Ecto neural progenitor cell (in vitro differentiated cells): Measurements from ENCODE around the gene MED19.
"Not testable (repeated sequence)": the region's sequence is repeated elsewhere in the genome, so short reads cannot be mapped to it uniquely, and the experiment has no call there.

Source experiments
- DNase-seq: peaks from one replicate; pipeline ENCODE4 v3.0.0-alpha.2; 2018; ENCODE audit warnings: low spot score

The MED19 gene, protein sequence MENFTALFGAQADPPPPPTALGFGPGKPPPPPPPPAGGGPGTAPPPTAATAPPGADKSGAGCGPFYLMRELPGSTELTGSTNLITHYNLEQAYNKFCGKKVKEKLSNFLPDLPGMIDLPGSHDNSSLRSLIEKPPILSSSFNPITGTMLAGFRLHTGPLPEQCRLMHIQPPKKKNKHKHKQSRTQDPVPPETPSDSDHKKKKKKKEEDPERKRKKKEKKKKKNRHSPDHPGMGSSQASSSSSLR

DNA sequence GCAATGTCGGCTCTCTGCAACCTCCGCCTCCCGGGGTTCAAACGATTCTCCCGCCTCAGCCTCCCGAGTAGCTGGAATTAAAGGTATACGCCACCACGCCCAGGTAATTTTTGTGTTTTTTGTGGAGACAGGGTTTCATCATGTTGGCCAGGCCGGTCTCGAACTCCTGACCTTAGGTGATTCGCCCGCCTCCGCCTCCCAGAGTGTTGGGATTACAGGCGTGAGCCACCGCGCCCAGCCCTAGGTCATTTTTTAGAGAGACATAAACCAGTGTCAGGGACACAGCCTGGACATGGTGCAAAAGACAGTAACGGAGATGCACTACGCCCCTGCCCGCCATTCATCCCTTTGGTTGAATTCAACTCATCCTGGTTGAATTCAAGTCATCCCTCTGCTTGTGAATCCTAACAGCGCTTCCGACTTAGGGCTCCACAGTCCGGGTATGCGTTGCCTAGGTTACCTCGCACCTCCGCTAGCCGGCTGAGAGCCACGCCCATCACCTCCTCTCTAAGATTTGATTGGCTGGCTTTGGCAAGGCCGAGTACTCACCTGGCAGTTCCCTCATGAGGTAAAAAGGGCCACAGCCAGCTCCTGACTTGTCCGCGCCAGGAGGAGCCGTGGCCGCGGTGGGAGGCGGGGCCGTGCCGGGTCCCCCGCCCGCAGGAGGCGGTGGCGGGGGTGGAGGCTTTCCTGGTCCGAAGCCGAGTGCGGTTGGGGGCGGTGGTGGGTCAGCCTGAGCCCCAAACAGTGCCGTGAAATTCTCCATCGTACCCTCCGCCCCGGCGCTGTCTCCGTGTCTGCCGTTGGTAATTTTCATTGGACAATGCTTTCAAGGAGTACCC is at the start of gene MED19:
Gene MED19 (minus strand): TSS at position 802 of the 842 bp plus-strand sequence. CDS start 36 bp downstream, at position 766.
- DNase-seq = peak; percentile 94

GRCh38 chr11:57758174-57758573 is 46.2 kb upstream of the MED19 start:
- no peak for DNase-seq

DNA sequence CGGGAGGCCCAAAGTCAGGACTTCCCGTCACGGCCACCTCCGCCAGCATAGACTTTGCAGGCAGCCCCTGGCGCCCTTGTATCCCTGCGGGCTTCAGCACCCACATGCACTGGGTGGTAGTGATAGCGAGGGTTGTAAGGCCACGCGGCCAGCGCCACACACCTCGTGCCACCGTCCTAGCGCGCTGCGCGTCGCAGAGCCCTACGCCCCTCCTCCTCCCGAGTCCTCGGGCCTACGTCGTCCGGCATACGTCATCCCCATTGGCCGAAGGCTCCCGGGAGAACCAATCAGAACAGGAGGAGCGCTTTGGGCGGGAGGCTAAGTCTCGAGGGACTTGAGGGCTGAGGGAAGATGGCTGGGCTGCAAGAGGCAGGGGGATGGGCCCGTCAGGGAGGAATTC is 40.9 kb upstream of the MED19 start:
- DNase-seq = no peak

DNA sequence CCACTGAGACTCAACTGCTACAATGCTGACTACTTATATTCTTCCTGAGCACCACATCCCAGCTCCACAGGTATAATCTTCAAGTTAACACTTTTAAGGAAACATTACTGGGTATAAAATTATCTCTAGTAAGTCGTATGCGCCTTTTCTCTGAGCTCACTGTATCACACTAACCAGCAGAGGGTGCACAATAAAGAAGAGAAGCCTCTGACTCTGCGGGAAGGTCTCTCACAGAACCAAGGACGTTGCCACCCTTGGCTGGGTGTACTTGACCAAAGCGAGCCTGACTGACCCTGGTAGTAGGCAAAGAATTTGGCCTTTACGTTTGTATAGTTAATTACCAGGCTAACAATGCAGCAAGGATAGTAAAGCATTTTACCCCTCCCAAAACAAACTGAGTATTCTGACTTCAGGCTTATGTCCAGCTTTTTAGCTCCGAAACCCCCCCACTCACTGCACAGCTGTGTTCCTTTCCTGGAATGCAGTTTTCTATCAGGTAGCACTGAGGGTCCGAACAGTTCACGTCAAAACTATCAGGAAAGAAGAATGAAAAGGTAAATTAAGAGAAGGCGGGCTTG is 39.8 kb upstream of the MED19 start, which contains the start of gene BTBD18:
Gene BTBD18 (minus strand): TSS at position 144 of the 578 bp plus-strand sequence. CDS start 631 bp downstream, outside the sequence.
- DNase-seq = no peak

DNA sequence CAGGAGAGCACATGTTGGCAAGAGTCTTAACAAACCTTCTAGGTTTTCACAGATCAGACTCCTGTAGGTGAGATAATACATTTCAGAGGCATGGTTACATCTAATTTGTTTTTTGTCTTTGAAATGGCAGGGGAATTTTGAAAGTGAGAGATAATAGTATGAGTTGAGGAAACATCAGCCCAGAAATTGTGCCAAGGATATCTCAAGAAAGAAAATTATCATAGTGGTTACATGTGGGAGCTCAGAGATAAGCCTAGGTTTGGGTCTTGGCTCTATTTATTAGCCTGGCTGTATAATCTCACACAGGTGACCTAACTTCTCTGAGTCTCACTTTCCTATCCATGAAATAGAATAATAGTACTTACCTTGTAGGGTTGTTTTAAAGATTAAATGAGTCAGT is 39.2 kb upstream of the MED19 start:
- no peak for DNase-seq

DNA sequence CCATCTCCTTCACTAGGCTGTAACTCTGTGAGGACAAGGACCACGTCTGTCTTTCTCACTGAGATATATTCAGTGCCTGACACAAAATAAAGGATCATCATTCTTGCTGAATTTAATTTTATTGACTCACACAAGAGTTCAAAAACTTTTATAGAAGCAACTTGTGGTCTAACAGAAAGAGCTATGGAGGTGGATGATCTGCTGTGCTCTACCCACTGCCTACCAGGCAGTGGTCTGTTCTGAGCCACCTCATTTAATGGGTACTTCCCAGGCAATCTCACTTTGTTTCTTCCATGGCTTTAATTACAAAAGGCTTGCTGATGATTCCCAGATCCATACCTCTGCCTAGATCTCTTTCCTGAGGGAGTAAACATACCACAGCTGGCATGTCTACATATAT is 34.9 kb upstream of the MED19 start:
- no peak for DNase-seq

DNA sequence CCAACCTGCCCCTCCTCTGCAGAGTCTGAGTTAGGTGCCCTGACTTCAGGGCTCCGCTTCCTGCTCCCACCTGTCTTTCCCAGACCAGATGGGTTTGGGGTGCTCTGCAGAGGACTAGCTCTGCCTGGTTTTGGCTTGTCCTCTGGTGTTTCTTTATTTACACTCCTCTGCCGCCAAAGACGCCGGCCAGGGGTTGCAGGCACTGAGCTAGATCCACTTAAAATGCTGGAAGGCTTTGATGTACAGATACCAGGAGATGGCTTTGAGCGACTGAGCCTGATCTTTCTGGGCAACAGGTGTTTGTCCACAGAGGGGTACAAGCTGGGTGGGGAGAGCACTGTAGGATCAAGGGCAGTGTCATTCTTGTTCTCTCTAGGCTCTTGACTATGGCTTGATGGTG is 33.2 kb upstream of the MED19 start:
- DNase-seq = no peak

DNA sequence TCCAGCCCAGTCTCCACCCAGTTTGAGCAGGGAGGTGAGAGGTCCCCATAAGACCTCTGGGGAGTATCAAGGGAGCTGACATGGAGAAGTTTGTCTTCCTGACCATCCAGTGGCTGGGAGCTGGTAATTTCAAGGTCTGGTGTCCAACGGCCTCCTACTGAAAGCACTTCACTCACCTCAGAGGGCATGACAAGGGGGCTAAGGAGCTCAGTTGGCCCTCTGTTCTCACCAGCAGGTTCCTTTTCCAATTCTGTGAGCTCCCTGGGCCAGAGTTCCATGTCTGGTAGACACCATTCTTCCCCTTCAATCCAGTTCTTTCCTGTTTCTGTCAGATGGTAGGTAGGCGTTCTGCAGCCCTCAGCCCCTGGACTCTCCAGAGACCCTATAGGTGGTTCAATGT is 32.3 kb upstream of the MED19 start:
- DNase-seq = no peak

DNA sequence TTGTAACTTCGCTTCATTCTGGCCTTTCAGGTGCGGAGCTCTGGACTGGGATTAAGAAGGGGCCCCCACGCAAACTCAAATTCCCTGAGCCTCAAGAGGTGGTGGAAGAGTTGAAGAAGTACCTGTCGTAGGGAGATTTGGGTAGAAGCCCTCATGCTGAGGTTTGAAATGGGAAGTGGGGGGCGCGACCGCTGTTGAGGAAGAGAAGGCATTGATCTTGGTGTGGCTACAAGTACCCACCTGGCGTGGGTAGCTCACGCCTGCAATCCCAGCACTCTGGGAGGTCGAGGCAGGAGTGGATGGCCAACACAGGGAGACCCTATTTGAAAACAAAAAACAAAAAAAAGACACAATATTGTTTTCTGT is 30.1 kb upstream of the MED19 start:
- no peak for DNase-seq

GRCh38 chr11:57741132-57742086 is 29.4 kb upstream of the MED19 start, which contains the start of gene SELENOH:
Gene SELENOH, plus strand, starts transcription at chr11:57741491. Its CDS starts 105 bp downstream, at chr11:57741596.
- DNase-seq = peak; percentile 98

GRCh38 chr11:57735619-57736298 is 23.7 kb upstream of the MED19 start:
- DNase-seq = no peak

GRCh38 chr11:57732661-57733060 is 20.6 kb upstream of the MED19 start:
- DNase-seq = no peak

DNA sequence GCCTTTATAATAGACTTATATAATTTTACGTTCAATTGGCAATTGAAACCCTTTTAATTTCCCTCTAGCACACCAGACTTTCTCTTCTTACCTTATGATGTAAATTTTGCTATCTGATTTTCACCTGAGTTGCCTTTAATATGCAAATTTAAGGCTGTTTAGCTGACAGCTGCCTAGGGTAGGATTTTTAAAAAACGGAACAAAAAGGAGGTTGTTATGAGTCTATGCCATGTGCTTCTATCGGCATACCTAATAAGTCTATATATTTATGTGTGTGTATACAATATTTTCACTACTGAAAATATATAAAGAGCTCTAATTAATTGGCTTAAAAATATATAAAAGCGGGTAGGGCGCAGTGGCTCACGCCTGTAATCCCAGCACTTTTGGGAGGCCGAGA is 17.5 kb upstream of the MED19 start:
- DNase-seq = no peak

GRCh38 chr11:57728829-57729228 is 16.8 kb upstream of the MED19 start:
- no peak for DNase-seq

GRCh38 chr11:57727185-57727584 is 15.2 kb upstream of the MED19 start:
- no peak for DNase-seq

DNA sequence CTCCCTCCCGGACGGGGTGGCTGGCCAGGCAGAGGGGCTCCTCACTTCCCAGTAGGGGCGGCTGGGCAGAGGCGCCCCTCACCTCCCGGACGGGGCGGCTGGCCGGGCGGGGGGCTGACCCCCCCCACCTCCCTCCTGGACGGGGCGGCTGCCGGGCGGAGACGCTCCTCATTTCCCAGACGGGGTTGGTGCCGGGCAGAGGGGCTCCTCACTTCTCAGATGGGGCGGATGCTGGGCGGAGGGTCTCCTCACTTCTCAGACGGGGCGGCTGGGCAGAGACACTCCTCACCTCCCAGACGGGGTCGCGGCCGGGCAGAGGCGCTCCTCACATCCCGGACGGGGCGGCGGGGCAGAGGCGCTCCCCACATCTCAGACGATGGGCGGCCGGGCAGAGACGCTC is 4.7 kb upstream of the MED19 start:
- DNase-seq = not testable (repeated sequence)

- no peak for DNase-seq
Measured at GRCh38 chr11:57713835-57714234, 1.8 kb upstream of the MED19 start.

- DNase-seq = peak; percentile 93
Measured at GRCh38 chr11:57712256-57713150, 488 bp upstream of the MED19 start, which contains the start of gene TMX2. Gene TMX2, plus strand, starts transcription at chr11:57712593. Its CDS starts 26 bp downstream, at chr11:57712619.

DNA sequence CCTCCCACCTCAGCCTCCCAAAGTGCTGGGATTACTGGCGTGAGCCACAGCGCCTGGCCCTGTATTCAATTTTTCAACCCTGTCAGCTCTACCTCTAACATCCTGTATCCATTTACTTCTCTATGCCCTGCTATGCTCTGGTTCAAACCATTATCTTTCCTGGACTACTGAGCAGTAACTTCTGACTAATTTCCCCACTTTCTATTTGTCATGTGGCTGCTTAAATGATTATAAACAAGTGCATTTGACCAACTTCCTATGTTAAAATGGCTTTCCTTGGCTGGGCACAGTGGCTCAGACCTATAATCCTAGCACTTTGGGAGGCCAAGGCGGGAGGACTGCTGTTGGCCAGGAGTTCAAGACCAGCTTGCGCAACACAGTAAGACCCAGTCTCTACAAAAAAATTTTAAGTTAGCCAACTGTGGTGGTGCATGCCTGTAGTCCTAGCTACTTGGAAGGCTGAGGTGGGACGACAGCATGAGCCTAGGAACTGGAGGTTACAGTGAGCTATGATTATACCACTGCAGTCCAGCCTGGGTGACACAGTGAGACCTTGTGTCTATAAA is 2.1 kb downstream of the MED19 start:
- DNase-seq = no peak

- not testable (repeated sequence) for DNase-seq
Measured at GRCh38 chr11:57705432-57705831, 6.6 kb downstream of the MED19 start.
